ENCODE results near the gene DNM1L. TPM values are rescaled to one million over a fixed set of nuclear protein-coding genes. Genes with fewer than 3 reads are reported as not detected.
A peak's percentile ranks its signal among the peaks of the same experiment; 100 is the strongest.

The DNM1L gene
- polyA plus RNA-seq (2012; rRNA removed), result 26.6 and 39.5 TPM in 2 replicates
- polyA plus RNA-seq (2012; cell fraction: cytosol; rRNA removed), result 33.4 and 38.0 TPM in 2 replicates
- 43.8 and 76.3 TPM in 2 replicates for polyA plus RNA-seq (2012; cell fraction: nucleus; rRNA removed)

- H2AFZ ChIP-seq (ENCODE audit: low read depth), result peak within 1 kb of the TSS; percentile 60; the same call in 1 of the 2 replicates
- peaks cover 15% of the 10 kb centered on the region for H3F3A ChIP-seq (replicated peaks; ENCODE audit: insufficient read depth)
- peak within 1 kb of the TSS; percentile 82 for H3K9ac ChIP-seq
- WGBS (ENCODE audit: low lambda C conversion rate), result under 1% methylated on average over 26 of the region's 76 CpGs
- H3K36me3 ChIP-seq (replicated peaks in 1 of 2; ENCODE audit: control insufficient read depth in 1 of 2, insufficient read depth in 2 of 2, low read length in 1 of 2), result no peaks in the 10 kb centered on the region
- H3K27me3 ChIP-seq (ENCODE audit: insufficient read depth), result no peaks in the 10 kb centered on the region
- H3K4me3 ChIP-seq (ENCODE audit: low read depth in 2 of 2, low read length in 1 of 2), result peak within 1 kb of the TSS; percentile 69
- peaks cover 7% of the 10 kb centered on the region for H4K20me1 ChIP-seq (ENCODE audit: insufficient read depth)
- H3K27ac ChIP-seq (ENCODE audit: low read depth in 2 of 2, low read length in 1 of 2), result peak within 1 kb of the TSS; percentile 87 to 92
- H3K4me2 ChIP-seq, result peak within 1 kb of the TSS; percentile 74
- H3K9me3 ChIP-seq, result no peaks in the 10 kb centered on the region
- DNase-seq, result peak; percentile 97
- H3K4me1 ChIP-seq (ENCODE audit: control insufficient read depth in 1 of 2, insufficient read depth in 2 of 2, low read depth in 1 of 2, low read length in 1 of 2), result no peaks in the 10 kb centered on the region; a peak in 2 of 4 replicates
- H3K9me2 ChIP-seq, result no peaks in the 10 kb centered on the region
- peaks cover 47% of the 10 kb centered on the region for H3K79me2 ChIP-seq (ENCODE audit: insufficient read depth)
- CTCF ChIA-PET, result interaction anchor here (1.0 to 4.2 kb wide), 3 partner anchors 23 to 223 kb away, joined by 3 to 26 read pairs (median 6); partner anchors contain the start of gene YARS2
- POLR2A ChIA-PET, result interaction anchor here (0.7 to 1.6 kb wide), 5 partner anchors 10 to 203 kb away, joined by 3 to 9 read pairs (median 4); partner anchors contain the start of gene YARS2
- TF ChIP-seq IRF3 (IDR thresholded peaks at IDR 0.05; ENCODE audit: low read depth, low read length), result no peak
- TF ChIP-seq, protein P1, sequence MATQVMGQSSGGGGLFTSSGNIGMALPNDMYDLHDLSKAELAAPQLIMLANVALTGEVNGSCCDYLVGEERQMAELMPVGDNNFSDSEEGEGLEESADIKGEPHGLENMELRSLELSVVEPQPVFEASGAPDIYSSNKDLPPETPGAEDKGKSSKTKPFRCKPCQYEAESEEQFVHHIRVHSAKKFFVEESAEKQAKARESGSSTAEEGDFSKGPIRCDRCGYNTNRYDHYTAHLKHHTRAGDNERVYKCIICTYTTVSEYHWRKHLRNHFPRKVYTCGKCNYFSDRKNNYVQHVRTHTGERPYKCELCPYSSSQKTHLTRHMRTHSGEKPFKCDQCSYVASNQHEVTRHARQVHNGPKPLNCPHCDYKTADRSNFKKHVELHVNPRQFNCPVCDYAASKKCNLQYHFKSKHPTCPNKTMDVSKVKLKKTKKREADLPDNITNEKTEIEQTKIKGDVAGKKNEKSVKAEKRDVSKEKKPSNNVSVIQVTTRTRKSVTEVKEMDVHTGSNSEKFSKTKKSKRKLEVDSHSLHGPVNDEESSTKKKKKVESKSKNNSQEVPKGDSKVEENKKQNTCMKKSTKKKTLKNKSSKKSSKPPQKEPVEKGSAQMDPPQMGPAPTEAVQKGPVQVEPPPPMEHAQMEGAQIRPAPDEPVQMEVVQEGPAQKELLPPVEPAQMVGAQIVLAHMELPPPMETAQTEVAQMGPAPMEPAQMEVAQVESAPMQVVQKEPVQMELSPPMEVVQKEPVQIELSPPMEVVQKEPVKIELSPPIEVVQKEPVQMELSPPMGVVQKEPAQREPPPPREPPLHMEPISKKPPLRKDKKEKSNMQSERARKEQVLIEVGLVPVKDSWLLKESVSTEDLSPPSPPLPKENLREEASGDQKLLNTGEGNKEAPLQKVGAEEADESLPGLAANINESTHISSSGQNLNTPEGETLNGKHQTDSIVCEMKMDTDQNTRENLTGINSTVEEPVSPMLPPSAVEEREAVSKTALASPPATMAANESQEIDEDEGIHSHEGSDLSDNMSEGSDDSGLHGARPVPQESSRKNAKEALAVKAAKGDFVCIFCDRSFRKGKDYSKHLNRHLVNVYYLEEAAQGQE (IDR thresholded peaks at IDR 0.05; ENCODE audit: low read depth, low read length), result no peak
- TF ChIP-seq MEF2A (IDR thresholded peaks at IDR 0.05; ENCODE audit: borderline replicate concordance, low read depth), result no peak
- peak; percentile 78 for TF ChIP-seq YY1 (IDR thresholded peaks at IDR 0.05; ENCODE audit: low read depth)
- no peak for TF ChIP-seq RCOR1 (IDR thresholded peaks at IDR 0.05; ENCODE audit: low read length)
- peak; percentile 25 for TF ChIP-seq MAX (IDR thresholded peaks at IDR 0.05; ENCODE audit: low read depth)
- TF ChIP-seq PBX3 (IDR thresholded peaks at IDR 0.05), result no peak
- no peak for TF ChIP-seq SMC3 (IDR thresholded peaks at IDR 0.05; ENCODE audit: low read depth, low read length)
- peak; percentile 86 for TF ChIP-seq CHD2 (IDR thresholded peaks at IDR 0.05; ENCODE audit: low read length, partially characterized antibody)
- peak; percentile 65 for TF ChIP-seq ELF1 (IDR thresholded peaks at IDR 0.05)
- TF ChIP-seq NFIC (IDR thresholded peaks at IDR 0.05; ENCODE audit: borderline replicate concordance), result peak; percentile 6; the same call in 1 of the 2 replicates
- TF ChIP-seq TCF12 (IDR thresholded peaks at IDR 0.05), result no peak
- TF ChIP-seq GATA2 (CRISPR knock-in tag; IDR thresholded peaks at IDR 0.05), result no peak
- no peak for TF ChIP-seq RXRA (IDR thresholded peaks at IDR 0.05; ENCODE audit: borderline replicate concordance, low read depth)
- TF ChIP-seq POLR2AphosphoS5 (IDR thresholded peaks at IDR 0.05; ENCODE audit: low read depth, low read length), result peak; percentile 94
- no peak for TF ChIP-seq EP300 (IDR thresholded peaks at IDR 0.05; ENCODE audit: borderline replicate concordance in 1 of 2, low read depth in 1 of 2, low read length in 1 of 2)
- no peak for TF ChIP-seq JUND (IDR thresholded peaks at IDR 0.05)
- TF ChIP-seq RFX5 (IDR thresholded peaks at IDR 0.05; ENCODE audit: low read length), result no peak
- no peak for TF ChIP-seq FOSL2 (IDR thresholded peaks at IDR 0.05; ENCODE audit: borderline replicate concordance, low read depth)
- TF ChIP-seq NRF1 (IDR thresholded peaks at IDR 0.05; ENCODE audit: low read depth, low read length), result peak; percentile 90
- peak; percentile 80 for TF ChIP-seq TAF1 (IDR thresholded peaks at IDR 0.05; ENCODE audit: borderline replicate concordance, low read depth, low read length)
- TF ChIP-seq EZH2phosphoT487 (IDR thresholded peaks at IDR 0.05; ENCODE audit: borderline replicate concordance, low read depth), result no peak
- TF ChIP-seq, protein P2, sequence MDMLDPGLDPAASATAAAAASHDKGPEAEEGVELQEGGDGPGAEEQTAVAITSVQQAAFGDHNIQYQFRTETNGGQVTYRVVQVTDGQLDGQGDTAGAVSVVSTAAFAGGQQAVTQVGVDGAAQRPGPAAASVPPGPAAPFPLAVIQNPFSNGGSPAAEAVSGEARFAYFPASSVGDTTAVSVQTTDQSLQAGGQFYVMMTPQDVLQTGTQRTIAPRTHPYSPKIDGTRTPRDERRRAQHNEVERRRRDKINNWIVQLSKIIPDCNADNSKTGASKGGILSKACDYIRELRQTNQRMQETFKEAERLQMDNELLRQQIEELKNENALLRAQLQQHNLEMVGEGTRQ (IDR thresholded peaks at IDR 0.05; ENCODE audit: borderline replicate concordance, low read depth, low read length), result no peak
- no peak for TF ChIP-seq CTCF (IDR thresholded peaks at IDR 0.05)
Observed at GRCh38 chr12:32679091-32679919, at the start of gene DNM1L. Gene DNM1L (plus strand): TSS chr12:32679301. CDS start chr12:32679364, 63 bp downstream.

All from SK-N-SH (cell line).